Smooth muscle cell (in vitro differentiated cells): ENCODE data around the gene MFN2. TPM values are rescaled to one million over a fixed set of nuclear protein-coding genes. Genes with fewer than 3 reads are reported as not detected.

Experiments
- DNase-seq: peaks from one replicate; lab custom pipeline; 2025; ENCODE audit not compliant: unreplicated experiment; lab: John Stamatoyannopoulos, UW
- H2AFZ ChIP-seq: fragments of 200-600 bp; sonication (generic); 2 replicates; pipeline ENCODE4 v1.6.0; 2016; ENCODE audit warnings: antibody characterized with exemption, low read depth, mild to moderate bottlenecking
- H3F3A ChIP-seq: fragments of 200-600 bp; sonication (generic); 2 replicates; pipeline ENCODE4 v1.6.0; 2017; ENCODE audit warnings: antibody characterized with exemption, low read depth
- H3K27ac ChIP-seq: fragments of 200-600 bp; sonication (generic); 2 replicates; pipeline ENCODE4 v1.5.1; 2016; ENCODE audit warnings: low read depth, mild to moderate bottlenecking
- H3K27me3 ChIP-seq: fragments of 200-600 bp; sonication (generic); 2 replicates; pipeline ENCODE4 v1.6.1; 2016; ENCODE audit warnings: low read depth, mild to moderate bottlenecking
- H3K36me3 ChIP-seq: fragments of 200-600 bp; sonication (generic); 2 replicates; pipeline ENCODE4 v1.5.1; 2016; ENCODE audit warnings: low read depth
- H3K4me1 ChIP-seq: fragments of 200-600 bp; sonication (generic); 2 replicates; pipeline ENCODE4 v1.5.1; 2016; ENCODE audit warnings: low read depth
- H3K4me2 ChIP-seq: fragments of 200-600 bp; sonication (generic); 2 replicates; pipeline ENCODE4 v1.6.0; 2016; ENCODE audit warnings: mild to moderate bottlenecking
- H3K4me3 ChIP-seq: fragments of 200-600 bp; sonication (generic); 2 replicates; pipeline ENCODE4 v1.5.1; 2016; ENCODE audit warnings: mild to moderate bottlenecking
- H3K79me2 ChIP-seq: fragments of 200-600 bp; sonication (generic); 2 replicates; pipeline ENCODE4 v1.6.0; 2016; ENCODE audit warnings: low read depth, mild to moderate bottlenecking
- H3K9ac ChIP-seq: fragments of 200-600 bp; sonication (generic); 2 replicates; pipeline ENCODE4 v1.6.0; 2016; ENCODE audit warnings: low read depth
- H3K9me3 ChIP-seq: fragments of 200-600 bp; sonication (generic); replicated peaks from 2 replicates; pipeline ENCODE4 v1.5.1; 2016; ENCODE audit warnings: low read depth
- H4K20me1 ChIP-seq: fragments of 200-600 bp; sonication (generic); 2 replicates; pipeline ENCODE4 v1.6.0; 2016; ENCODE audit warnings: low read depth
- WGBS: methylation state at CpG from one replicate; pipeline ENCODE4 v1.1.7; 2016; ENCODE audit warnings: low lambda C conversion rate; 5-methylcytosine and 5-hydroxymethylcytosine counted together
- polyA plus RNA-seq: library from polyadenylated mRNA; unstranded; fragments of >200 nt; fragmentation: Nextera tagmentation; extraction: Ambion mirVana; gene quantifications from 2 replicates; pipeline ENCODE4 v1.2.1, GENCODE V29; 2016
- total RNA-seq: library from RNA; depleted of rRNA; stranded (reverse); fragments of >200 nt; gene quantifications from 2 replicates; pipeline ENCODE4 v1.2.3, GENCODE V29; 2014
- TF ChIP-seq, protein P1 (sequence below): fragments of 200-600 bp; sonication (generic); IDR thresholded peaks from 2 replicates; pipeline ENCODE4 v1.5.1; 2017; ENCODE audit warnings: borderline replicate concordance, mild to moderate bottlenecking, antibody characterized with exemption; ENCODE audit not compliant: insufficient read depth, poor library complexity, severe bottlenecking

The MFN2 gene
- total and polyA plus RNA-seq, 2 experiments from 2014 or later: 30.0 to 39.7 TPM

DNA sequence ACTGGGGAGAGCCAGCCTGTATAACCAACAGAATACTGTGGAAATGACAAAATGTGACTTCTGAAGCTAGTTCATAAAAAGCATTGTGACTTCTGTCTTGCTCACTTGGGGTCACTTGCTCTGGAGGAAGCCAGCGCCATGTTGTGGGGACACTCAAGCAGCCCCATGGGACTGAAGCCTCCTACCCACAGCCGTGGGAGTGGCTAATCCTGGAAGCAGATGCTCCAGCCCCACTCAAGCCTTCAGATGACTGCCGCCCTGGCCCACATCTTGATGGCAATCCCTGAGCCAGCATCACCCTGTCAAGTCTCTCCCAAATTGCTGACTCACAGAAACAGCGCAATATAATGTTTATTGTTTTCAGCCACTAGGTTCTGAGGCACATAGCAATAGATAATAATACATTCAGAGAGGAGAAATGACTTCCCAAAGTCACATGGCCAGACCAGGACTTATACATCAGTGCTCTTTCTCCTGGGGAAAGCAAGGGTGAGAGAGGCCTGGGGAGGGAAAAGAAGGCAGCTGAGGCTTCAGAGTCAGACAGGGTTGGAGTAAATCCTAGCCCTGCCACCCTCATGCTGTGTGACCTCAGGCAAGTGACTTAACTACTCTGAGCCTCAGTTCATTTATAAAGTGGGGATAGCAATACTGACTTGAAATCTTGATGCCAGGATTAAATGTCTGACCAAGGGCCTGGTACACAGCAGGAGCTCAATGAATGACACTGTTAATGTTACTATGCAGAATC is 77.9 kb downstream of the MFN2 start:
- no peaks in the 10 kb centered on the region for H3F3A ChIP-seq
- H3K27me3 ChIP-seq: peaks cover 9% of the 10 kb centered on the region
- H3K27ac ChIP-seq: no peak overlapping the region
- no peak overlapping the region for H3K9ac ChIP-seq
- no peak overlapping the region for H3K4me2 ChIP-seq
- H3K79me2 ChIP-seq: no peaks in the 10 kb centered on the region
- H3K9me3 ChIP-seq: no peaks in the 10 kb centered on the region
- H2AFZ ChIP-seq: no peak overlapping the region
- DNase-seq: no peak
- H3K4me1 ChIP-seq: peaks cover 2% of the 10 kb centered on the region
- TF ChIP-seq, protein P1, sequence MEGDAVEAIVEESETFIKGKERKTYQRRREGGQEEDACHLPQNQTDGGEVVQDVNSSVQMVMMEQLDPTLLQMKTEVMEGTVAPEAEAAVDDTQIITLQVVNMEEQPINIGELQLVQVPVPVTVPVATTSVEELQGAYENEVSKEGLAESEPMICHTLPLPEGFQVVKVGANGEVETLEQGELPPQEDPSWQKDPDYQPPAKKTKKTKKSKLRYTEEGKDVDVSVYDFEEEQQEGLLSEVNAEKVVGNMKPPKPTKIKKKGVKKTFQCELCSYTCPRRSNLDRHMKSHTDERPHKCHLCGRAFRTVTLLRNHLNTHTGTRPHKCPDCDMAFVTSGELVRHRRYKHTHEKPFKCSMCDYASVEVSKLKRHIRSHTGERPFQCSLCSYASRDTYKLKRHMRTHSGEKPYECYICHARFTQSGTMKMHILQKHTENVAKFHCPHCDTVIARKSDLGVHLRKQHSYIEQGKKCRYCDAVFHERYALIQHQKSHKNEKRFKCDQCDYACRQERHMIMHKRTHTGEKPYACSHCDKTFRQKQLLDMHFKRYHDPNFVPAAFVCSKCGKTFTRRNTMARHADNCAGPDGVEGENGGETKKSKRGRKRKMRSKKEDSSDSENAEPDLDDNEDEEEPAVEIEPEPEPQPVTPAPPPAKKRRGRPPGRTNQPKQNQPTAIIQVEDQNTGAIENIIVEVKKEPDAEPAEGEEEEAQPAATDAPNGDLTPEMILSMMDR: no peak
- H4K20me1 ChIP-seq: no peaks in the 10 kb centered on the region
- WGBS: 95% methylated on average over 4 of the region's 4 CpGs
- H3K4me3 ChIP-seq: no peak overlapping the region
- no peaks in the 10 kb centered on the region for H3K36me3 ChIP-seq

DNA sequence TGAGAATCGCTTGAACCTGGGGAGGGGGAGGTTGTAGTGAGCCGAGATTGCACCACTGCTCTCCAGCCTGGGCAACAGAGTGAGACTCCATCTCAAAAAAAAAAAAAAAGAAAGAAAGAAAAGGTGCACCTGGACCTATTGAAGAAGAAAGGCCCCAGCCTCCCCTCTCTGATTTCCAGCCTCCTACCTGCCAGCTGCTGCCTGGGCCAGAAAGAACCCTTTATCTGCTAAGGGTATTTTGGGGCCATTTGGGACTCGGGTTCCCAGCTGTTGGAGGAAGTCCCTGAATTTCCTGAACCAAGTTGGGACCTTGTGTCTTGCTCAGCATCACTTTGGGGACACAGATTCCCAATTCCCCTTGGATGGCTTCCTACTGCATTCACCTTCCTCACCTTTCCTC is 79.0 kb downstream of the MFN2 start:
- no peak overlapping the region for H3K4me2 ChIP-seq
- DNase-seq: no peak
- H3K36me3 ChIP-seq: no peaks in the 10 kb centered on the region
- H4K20me1 ChIP-seq: no peaks in the 10 kb centered on the region
- no peak overlapping the region for H3K27ac ChIP-seq
- no peaks in the 10 kb centered on the region for H3K9me3 ChIP-seq
- TF ChIP-seq, protein P1: no peak
- H3K79me2 ChIP-seq: no peaks in the 10 kb centered on the region
- H3F3A ChIP-seq: no peaks in the 10 kb centered on the region
- peaks cover 20% of the 10 kb centered on the region for H3K27me3 ChIP-seq
- H3K4me3 ChIP-seq: no peak overlapping the region
- 88% methylated on average over 3 of the region's 3 CpGs for WGBS
- H2AFZ ChIP-seq: no peak overlapping the region
- peaks cover 10% of the 10 kb centered on the region for H3K4me1 ChIP-seq
- H3K9ac ChIP-seq: no peak overlapping the region

DNA sequence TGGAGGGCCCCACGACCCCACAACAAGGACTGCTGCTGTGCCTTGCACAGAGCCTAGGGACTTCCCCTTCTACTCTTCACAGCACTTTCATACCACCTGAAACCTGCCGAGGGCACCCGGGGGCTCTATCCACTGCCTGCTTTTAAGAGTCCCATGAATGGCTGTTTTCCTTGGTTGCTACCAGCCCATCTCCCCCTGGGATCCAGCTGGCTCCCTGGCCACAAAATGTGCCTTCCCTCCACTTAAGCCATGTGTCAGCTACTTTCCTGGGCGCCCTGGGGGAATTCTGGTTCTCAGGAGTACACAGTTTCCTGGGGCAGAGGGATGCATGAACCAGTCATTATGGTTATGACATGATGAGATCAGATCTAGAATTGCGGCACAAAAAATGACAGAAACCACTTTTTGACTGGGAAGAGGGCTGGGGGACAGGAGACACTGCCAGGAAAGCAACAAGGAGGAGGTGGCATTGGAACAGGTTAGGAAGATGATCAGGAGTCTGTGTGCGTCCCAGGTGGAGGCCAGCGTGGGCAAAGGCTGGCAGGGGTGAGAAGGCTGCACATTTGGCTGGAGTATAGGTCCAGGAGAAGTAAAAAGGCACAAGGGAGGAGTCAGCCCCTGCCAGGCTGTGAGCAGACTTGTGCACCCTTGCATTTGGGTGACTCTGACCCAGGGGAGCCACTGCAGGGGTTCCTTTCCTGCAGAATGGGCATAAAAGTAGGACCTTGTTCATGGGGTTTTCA is 79.6 kb downstream of the MFN2 start:
- 76% methylated on average over 7 of the region's 7 CpGs for WGBS
- Histone ChIP-seq H3K4me1 (peaks cover 10% of the 10 kb centered on the region), H3F3A (no peaks in the 10 kb centered on the region), H3K36me3 (no peaks in the 10 kb centered on the region), H3K79me2 (no peaks in the 10 kb centered on the region), H3K9ac (no peak overlapping the region), H3K9me3 (no peaks in the 10 kb centered on the region), H3K27ac (no peak overlapping the region), H3K4me2 (no peak overlapping the region), H2AFZ (no peak overlapping the region), H3K4me3 (no peak overlapping the region), H3K27me3 (peaks cover 26% of the 10 kb centered on the region), H4K20me1 (no peaks in the 10 kb centered on the region)
- TF ChIP-seq, protein P1: no peak
- no peak for DNase-seq
